ENCODE data around the gene DGKG.

DGKG gene

DNA sequence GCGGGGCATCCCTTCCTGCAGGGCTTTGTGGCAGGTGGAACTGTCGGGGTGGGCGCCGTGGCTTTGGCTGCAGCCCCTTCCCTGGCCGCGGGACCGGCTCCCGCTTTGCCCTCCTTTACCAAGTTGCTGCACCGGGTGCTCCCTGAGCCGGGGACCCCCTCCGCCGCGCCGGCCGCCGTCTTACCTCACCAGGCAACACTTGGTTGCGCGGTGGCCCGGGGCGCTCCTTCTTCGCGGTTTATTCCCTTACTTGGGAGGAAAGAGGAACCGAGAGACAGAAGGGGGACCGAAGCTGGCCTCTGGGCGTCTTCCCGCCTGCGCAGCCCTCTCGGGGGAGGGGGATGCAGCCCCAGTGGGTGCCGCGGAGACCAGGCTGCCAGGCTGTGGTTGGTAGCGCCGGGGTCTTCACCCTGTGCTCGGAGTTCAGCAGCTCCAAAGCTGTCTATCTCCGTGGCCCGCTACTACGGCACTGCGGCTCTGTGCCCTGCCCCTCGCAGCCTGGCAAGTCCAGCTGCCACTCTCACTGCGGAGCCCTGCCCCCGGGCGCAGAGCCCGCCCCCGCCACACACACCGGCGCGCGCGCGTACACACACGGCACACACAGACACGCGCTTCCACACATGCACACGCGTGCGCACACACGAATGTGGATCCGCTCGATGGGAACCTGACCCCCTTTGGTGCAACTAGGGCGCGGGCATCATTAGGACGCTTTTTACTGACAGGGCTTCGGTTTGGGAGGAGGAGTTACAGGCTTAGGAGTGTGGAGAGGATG is at the start of gene DGKG:
DGKG (minus strand) TSS at position 473 of the 775 bp plus-strand sequence. CDS start 41,775 bp downstream, outside the sequence.
- peak; percentile 36 for DNase-seq (ENCODE audit: low spot score)

- no peak for DNase-seq (ENCODE audit: low spot score)
Measured at GRCh38 chr3:186411089-186411488, 49.1 kb upstream of the DGKG start.

DNA sequence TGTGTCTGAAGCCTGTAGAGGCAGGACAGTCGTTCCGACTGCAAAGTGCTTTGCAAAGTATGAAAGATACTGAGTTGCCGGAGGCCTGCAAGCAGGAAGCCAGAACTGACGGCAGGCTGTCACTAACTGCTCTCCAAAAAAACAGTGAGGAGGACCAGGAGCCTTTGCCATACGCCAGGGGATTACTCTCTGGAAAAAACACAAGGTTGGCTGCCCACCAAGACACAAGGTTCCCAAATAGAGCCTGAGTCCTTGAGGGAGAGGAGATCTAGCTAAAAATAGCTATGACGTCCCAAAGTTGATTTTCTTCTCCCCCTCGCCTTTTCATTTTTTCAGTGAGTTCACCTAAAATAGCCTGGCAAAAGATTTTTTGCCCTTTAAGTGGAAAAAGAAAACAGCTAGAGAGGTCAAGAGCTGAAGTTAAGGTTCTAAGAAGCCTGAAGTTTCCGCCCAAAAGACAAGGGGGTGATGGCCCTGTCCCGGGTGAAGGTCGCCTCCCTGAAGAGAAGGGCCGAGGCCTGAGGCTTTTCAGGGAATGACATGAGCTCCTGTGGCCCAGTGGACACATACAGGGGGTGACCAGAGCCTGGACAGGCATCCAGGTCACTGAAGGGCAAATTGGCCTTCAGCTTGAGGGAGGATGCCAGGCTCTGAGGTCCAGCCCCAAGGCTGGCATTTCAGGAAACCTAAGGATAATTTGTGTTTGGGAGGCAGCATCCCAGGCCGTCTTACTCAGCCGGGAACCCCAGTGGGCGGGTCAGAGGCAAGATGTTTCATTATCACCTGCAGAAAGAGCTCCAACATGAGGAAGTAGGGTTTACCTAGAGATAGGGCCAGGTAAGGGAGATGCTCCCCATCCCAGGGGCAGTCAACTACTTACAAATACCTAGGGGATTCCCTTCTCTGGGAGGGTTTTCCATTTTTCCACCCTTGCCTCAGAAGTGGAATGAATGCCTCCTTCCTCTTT is 44.9 kb upstream of the DGKG start:
- DNase-seq (ENCODE audit: low spot score): peak; percentile 39

GRCh38 chr3:186401556-186401955 is 39.5 kb upstream of the DGKG start:
- no peak for DNase-seq (ENCODE audit: low spot score)

- no peak for DNase-seq (ENCODE audit: low spot score)
Measured at GRCh38 chr3:186400662-186401061, 38.6 kb upstream of the DGKG start.

GRCh38 chr3:186400026-186400425 is 38.0 kb upstream of the DGKG start:
- DNase-seq (ENCODE audit: low spot score): no peak

DNA sequence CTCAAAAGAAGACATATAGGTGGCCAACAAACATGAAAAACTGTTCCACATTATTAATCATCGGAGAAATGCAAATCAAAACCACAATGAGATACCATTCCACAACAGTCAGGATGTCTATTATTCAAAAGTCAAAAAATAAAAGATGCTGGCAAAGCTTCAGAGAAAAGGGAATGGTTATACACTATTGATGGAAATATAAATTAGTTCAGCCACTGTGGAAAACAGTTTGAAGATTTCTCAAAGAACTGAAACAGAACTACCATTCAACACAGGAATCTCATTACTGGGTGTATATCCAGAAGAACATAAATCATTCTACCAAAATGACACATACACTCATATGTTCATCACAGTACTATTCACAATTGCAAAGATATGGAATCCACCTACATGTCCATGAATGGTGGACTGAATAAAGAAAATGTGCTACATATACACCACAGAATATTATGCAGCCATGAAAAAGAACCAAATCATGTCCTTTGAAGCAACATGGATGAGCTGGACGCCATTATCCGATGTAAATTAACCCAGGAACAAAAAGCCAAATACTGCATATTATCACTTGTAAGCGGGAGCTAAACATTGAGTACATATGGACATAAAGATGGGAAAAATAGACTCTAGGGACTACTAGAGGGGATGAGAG is 32.7 kb upstream of the DGKG start:
- no peak for DNase-seq (ENCODE audit: low spot score)

DNA sequence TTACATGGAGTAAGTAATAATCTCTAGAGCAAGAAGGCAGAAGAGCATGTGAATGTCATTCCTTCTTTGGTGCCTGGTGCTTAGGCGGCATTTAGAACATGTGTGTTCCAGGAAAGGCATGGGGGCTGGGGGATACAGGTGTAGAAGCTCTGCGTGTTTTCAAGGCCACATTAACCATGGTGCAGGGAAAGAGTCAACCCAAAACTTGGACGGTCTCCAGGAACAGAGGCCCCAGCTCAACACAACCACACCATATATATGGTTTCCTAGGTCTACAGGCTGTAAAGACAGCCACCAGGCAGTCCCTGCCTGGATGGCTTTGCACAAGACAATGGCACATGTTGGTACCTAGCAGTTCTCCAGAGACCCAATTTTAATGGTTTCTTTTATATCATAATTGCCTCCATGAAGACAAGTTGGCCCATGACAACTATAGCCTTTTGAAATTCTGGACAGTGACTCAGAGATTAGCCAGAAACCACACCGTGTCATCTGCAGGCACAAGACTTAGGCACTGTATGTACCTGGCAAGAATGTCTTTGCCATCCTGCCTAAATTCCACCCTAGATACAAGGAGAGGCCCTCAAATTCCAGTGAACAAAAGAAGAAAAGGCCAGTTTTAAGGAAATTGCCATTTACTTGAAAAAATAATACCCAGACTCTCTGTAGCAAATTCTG is 25.0 kb upstream of the DGKG start:
- DNase-seq (ENCODE audit: low spot score): no peak

GRCh38 chr3:186385856-186386602 is 24.0 kb upstream of the DGKG start:
- DNase-seq (ENCODE audit: low spot score): no peak

- DNase-seq (ENCODE audit: low spot score): no peak
Measured at GRCh38 chr3:186383026-186383993, 21.3 kb upstream of the DGKG start.

- DNase-seq (ENCODE audit: low spot score): no peak
Measured at GRCh38 chr3:186382217-186382885, 20.3 kb upstream of the DGKG start.

DNA sequence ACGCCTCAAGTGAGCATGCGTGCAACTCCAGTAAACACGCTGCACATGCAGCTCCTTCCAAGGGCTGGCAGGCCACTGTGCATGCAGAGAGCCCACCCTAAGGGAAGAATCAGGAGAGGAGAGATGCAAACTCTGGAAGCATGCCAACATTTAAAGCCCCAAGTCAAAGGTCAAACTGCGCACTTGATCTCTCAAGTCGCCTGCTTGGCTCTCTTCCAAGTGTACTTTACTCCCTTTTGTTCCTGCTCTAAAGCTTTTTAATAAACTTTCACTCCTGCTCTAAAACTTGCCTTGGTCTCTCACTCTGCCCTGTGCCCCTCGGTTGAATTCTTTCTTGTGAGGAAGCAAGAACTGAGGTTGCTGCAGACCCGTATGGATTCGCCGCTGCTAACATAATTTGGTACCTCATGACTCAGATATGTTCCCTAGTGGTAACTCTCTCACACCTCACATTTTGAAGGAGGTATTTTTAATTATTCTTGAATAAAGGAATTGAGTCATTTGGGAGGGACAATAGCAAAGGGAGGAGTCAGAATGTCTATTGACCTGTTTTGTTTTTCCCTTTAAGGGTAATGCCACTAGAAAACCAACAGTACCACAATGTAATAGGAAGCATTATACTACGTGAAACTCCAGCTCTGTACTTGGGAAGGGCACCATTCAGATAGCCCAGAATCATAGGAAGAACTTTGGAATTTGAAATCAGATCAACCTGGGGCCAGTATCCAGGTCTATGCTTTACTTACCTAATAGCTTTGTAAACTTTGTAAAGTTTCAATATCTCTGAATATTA is 19.6 kb upstream of the DGKG start:
- no peak for DNase-seq (ENCODE audit: low spot score)

- DNase-seq (ENCODE audit: low spot score): no peak
Measured at GRCh38 chr3:186380622-186381380, 18.8 kb upstream of the DGKG start.

DNA sequence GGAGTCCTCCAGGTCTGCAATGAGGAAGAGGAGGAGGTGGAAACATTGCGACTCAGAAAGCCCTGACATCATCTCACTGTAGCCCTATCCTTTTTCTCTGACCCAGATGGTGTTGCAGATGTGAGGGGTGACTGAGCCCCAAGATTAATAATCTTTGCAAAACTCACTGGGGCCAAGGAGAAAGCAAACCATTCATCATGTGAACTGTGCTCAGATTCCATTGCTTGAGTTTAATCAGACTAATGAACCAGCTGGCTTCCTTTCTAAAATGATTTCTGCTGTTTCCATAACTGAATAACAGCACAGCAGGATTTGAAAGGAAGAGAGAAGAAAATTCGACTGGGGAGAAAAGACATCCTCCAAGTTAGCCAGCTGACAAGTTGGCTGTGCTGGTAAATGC is 13.4 kb upstream of the DGKG start:
- no peak for DNase-seq (ENCODE audit: low spot score)

DNA sequence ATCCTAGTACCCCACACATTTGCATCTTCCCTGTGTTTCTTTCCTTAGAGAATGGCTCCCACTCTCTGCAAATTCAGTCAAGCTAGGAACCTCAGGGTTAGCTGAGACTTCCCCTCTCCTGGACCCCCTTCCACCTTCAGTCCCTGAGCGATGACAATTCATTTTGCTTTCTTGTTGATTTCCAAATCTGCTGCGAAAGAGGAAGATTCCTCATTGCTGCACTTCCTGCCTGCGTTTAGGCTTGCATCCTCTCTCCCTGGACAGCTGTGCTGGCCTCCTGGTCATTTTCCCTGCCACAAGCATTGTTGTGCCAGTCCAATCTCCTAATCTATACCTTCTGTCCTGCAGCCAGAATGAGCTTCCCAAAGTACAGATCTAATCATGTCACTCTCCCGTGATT is 12.3 kb upstream of the DGKG start:
- no peak for DNase-seq (ENCODE audit: low spot score)

DNA sequence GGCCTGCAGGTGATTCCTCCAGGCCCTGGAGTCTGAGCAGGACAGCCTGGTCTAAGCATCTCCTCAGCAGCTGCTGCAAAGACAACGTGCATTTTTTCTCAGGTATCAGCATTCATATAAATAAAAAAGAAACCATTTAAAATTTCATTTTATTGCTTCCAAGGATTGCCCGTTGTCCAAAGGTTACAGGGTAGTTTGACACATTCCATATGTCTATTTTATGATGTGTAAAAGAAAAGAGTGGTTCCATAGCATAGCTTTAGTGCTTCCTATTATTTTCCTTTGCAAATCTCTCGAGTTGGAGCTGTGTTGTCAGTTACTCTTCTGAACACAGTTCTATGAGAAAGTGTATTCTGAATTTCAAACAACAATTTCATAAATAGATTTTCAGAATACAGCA is 7.2 kb upstream of the DGKG start:
- DNase-seq (ENCODE audit: low spot score): no peak

- DNase-seq (ENCODE audit: low spot score): no peak
Measured at GRCh38 chr3:186368717-186369116, 6.7 kb upstream of the DGKG start.

DNA sequence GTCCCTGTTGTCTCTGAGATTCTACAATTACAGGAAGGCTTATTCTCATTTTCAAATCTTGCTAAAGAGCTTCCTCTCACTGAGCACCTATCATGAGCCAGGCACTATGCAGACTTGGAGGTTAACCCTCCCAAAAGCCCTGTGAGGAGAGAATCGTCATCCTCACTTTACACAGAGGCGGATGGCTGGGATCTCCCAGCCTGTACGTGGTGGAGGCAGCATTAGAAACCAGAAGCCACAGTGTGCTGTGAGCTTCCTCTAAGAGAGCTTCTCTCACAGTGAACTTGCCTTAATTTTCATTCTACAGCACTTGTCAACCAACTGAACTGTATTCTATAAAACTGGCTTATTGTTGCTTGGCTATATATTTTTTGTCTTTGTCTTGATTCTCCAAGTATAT is 6.1 kb upstream of the DGKG start:
- DNase-seq (ENCODE audit: low spot score): no peak
